ENCODE data around the gene GUCY1B1.

DNA sequence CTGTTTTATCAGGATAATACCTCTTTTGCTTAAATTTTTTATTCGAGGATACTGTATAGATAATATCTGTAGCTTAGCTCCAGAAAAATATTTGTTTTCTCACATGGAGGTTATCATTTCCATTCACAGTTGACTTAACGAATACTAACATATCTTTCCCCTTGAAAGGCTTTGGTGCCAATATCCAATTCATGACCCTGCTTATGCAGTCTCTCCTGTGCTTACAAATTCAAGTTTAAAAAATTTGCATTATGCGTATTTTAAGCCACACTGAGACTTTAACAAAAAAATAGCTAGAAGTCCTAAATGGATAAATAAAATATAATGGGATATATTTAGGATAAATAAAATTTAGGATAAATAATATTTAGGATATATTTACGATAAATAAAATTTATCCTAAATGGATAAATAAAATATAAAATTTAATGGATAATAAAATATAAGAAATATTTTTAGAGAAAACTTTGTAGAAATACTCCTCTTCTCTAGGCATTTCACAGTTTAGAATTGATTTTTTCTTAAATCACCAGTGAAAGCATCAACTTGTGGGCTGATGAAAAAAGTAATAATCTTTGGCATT is 22.5 kb downstream of the GUCY1B1 start:
- no peak for TF ChIP-seq ZFX (IDR thresholded peaks at IDR 0.05)
- TF ChIP-seq CTCF (IDR thresholded peaks at IDR 0.05 in 2 of 3, conservative IDR thresholded peaks at IDR 0.05 in 1 of 3; ENCODE audit: borderline replicate concordance in 1 of 3, insufficient read depth in 1 of 3, low read depth in 2 of 3, low read length in 2 of 3): no peak
- TF ChIP-seq POLR2A (IDR thresholded peaks at IDR 0.05; ENCODE audit: borderline replicate concordance, extremely low read depth, insufficient read depth, insufficient read length): no peak
- TF ChIP-seq SIN3A (IDR thresholded peaks at IDR 0.05; ENCODE audit: low read depth): no peak
- no peak for TF ChIP-seq REST (IDR thresholded peaks at IDR 0.05; ENCODE audit: low read depth)
- TF ChIP-seq RAD21 (IDR thresholded peaks at IDR 0.05; ENCODE audit: low read depth): no peak
- TF ChIP-seq JUND (IDR thresholded peaks at IDR 0.05): no peak
- TF ChIP-seq EZH2 (IDR thresholded peaks at IDR 0.05): no peak
- TF ChIP-seq SRF (IDR thresholded peaks at IDR 0.05; ENCODE audit: low read depth): no peak
- TF ChIP-seq, protein P1, sequence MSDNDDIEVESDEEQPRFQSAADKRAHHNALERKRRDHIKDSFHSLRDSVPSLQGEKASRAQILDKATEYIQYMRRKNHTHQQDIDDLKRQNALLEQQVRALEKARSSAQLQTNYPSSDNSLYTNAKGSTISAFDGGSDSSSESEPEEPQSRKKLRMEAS (IDR thresholded peaks at IDR 0.05): no peak
- TF ChIP-seq EZH2phosphoT487 (IDR thresholded peaks at IDR 0.05; ENCODE audit: borderline replicate concordance): no peak
- TF ChIP-seq SP1 (IDR thresholded peaks at IDR 0.05; ENCODE audit: low read depth): no peak
- TF ChIP-seq CEBPB (IDR thresholded peaks at IDR 0.05; ENCODE audit: low read depth): no peak
- no peak for TF ChIP-seq ZNF274 (IDR thresholded peaks at IDR 0.05; ENCODE audit: low read depth, low read length)

Data from HCT116 (cell line).